GM10248 (cell line): ENCODE results near the gene ZFAND3.

Experiments
- CTCF ChIA-PET: fragments of 300-600 bp; sonication (Branson Sonifier 250); formaldehyde crosslinking; extraction: SDS; loops from one replicate; lab custom pipeline; 2021; ENCODE audit warnings: antibody characterized with exemption; lab: Yijun Ruan, JAX
- POLR2A ChIA-PET: fragments of 350-650 bp; sonication (Branson Sonifier 250); formaldehyde crosslinking; extraction: SDS; loops from one replicate; lab custom pipeline; 2020; ENCODE audit warnings: antibody characterized with exemption; lab: Yijun Ruan, JAX
- DNase-seq: peaks from one replicate; pipeline ENCODE4 v3.0.0; 2012; ENCODE audit errors: extremely low spot score
- TF ChIP-seq, protein P1 (sequence below): IDR thresholded peaks from 2 replicates; pipeline ENCODE4 v1.5.1; 2012; ENCODE audit warnings: mild to moderate bottlenecking, low read depth; ENCODE audit errors: extremely low read depth, missing control alignments, control extremely low read depth

The ZFAND3 gene

DNA sequence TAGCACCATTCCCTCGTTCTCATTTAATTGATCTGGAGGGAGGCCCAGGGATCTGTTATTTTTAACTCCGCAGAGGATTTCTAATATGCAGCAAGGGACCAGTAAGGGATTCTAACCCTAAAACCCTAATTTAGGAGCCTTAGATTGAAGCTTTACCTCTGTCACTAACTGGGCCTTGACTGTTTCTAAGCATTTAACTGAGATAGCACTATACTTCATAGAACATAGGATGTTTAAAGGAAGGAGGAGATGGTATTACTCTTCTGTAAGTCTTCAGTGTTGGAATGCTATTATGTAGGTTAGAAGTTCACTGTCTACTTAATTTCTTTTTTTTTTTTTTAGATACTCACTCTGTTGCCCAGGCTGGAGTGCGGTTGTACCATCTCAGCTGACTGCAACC is 242.5 kb downstream of the ZFAND3 start:
- DNase-seq: no peak
- TF ChIP-seq, protein P1, sequence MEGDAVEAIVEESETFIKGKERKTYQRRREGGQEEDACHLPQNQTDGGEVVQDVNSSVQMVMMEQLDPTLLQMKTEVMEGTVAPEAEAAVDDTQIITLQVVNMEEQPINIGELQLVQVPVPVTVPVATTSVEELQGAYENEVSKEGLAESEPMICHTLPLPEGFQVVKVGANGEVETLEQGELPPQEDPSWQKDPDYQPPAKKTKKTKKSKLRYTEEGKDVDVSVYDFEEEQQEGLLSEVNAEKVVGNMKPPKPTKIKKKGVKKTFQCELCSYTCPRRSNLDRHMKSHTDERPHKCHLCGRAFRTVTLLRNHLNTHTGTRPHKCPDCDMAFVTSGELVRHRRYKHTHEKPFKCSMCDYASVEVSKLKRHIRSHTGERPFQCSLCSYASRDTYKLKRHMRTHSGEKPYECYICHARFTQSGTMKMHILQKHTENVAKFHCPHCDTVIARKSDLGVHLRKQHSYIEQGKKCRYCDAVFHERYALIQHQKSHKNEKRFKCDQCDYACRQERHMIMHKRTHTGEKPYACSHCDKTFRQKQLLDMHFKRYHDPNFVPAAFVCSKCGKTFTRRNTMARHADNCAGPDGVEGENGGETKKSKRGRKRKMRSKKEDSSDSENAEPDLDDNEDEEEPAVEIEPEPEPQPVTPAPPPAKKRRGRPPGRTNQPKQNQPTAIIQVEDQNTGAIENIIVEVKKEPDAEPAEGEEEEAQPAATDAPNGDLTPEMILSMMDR: no peak
- CTCF ChIA-PET: no interaction called here
- POLR2A ChIA-PET: interaction anchor here (0.7 kb wide), 1 partner anchor 474 kb away, joined by 3 read pairs; no protein-coding TSS in a partner anchor

DNA sequence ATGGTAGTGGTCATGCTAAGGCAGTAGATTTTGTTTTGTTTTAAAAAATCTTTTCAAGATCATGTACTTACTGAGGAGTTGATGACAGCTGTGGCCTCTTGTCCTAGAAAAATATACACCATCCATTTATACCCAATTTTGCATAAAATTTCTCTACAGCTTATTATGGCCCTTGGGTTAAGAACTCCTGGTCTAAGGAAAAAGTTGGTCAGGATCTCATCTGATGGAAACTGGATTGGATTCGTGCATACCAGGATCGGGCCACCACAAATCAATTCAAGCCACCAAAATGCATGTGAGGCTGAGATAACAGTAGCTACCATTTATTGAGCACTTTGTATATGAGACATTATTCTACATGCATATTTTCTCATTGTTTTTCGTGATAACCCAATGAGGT is 244.4 kb downstream of the ZFAND3 start:
- CTCF ChIA-PET: interaction anchor here (1.0 to 1.9 kb wide), 4 partner anchors 9 to 273 kb away, joined by 3 to 7 read pairs (median 3); no protein-coding TSS in a partner anchor
- TF ChIP-seq, protein P1: no peak
- DNase-seq: no peak
- POLR2A ChIA-PET: no interaction called here

DNA sequence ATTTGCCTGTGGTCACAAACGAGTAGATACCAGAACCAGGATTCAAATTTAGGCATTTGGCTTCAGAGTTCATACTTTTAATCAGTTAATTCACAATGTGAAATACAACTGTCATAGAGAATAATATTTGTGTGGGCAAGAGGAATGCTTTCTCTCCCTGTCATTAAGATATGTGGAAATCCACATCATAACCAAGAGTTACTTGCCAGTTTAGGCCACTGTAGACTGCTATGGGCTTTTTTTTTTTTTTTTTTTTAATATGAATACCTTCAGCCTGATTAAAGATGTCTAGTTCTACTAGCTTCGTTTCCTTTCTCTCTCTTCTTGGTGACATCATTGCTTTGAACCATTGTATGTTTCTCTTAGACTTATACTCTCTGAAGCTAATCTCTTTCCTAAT is 244.9 kb downstream of the ZFAND3 start:
- no peak for DNase-seq
- ChIA-PET CTCF (interaction anchor here (1.0 to 1.9 kb wide), 4 partner anchors 8 to 274 kb away, joined by 3 to 7 read pairs (median 3); no protein-coding TSS in a partner anchor), POLR2A (no interaction called here)
- TF ChIP-seq, protein P1: no peak

DNA sequence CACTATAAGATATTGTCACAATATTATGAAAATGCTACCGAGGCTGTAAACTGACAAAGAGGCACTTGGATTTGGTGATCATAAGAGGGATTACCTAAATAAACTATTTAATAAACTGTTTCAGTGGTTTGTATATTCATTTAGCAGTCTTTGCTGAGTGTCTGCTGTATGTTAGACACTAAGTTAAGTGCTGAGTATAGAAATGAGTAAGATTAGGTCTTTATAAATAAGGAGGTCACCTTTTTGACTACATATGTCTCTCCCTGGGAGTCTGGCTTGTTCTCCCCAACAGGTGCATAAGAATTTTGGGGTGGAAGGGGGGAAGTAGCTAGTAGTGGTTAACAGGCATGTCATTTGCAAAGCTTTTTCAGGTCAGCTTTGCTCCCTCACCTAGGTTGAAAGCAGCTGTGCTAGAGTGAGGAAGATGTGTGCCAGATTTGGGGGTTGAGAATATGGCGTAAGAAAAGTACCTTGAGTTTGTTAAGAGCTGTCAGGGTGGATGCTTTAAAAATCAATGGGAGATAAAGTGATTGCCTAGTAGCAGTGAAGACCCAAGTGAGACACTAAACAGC is 246.3 kb downstream of the ZFAND3 start:
- DNase-seq: no peak
- ChIA-PET POLR2A (no interaction called here), CTCF (interaction anchor here (1.1 to 1.3 kb wide), 4 partner anchors 8 to 31 kb away, joined by 3 to 4 read pairs (median 3); no protein-coding TSS in a partner anchor)
- TF ChIP-seq, protein P1: no peak

DNA sequence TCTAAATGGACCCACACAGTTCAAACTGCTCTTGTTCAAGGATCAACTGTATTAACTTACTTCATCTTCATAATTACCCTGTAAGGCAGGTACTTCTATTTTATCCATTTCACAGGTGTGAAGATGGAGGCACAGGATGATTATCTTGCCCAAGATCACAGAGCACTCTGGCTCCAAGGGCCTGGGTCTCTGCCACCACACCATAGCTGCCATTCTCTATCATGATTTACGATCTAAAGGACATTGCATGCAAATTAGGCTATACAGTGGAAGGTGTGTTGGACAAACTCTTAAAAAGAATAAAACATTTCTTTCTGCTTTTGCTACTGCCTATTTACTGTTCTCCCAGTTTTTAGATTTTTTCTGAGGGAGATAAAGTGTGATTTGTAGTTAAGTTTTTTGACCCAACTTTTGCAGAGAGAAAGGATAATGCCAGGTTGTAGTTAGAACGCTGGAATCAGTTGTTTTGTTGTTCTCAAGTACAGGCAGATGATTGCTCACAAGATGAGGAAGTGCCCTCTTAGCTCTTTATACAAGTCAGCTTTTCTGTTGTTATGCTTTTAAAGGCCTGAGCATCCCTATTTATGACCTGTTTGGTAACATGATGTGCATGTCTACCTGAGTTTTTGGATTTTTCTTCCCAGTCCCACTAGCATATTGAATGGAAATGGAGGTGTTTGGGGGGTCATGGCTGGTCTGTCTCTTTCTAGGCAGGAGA is 247.9 kb downstream of the ZFAND3 start:
- TF ChIP-seq, protein P1: no peak
- ChIA-PET CTCF (interaction anchor here (1.0 to 1.6 kb wide), 3 partner anchors 9 to 150 kb away, joined by 3 to 6 read pairs (median 3); no protein-coding TSS in a partner anchor), POLR2A (no interaction called here)
- DNase-seq: no peak

DNA sequence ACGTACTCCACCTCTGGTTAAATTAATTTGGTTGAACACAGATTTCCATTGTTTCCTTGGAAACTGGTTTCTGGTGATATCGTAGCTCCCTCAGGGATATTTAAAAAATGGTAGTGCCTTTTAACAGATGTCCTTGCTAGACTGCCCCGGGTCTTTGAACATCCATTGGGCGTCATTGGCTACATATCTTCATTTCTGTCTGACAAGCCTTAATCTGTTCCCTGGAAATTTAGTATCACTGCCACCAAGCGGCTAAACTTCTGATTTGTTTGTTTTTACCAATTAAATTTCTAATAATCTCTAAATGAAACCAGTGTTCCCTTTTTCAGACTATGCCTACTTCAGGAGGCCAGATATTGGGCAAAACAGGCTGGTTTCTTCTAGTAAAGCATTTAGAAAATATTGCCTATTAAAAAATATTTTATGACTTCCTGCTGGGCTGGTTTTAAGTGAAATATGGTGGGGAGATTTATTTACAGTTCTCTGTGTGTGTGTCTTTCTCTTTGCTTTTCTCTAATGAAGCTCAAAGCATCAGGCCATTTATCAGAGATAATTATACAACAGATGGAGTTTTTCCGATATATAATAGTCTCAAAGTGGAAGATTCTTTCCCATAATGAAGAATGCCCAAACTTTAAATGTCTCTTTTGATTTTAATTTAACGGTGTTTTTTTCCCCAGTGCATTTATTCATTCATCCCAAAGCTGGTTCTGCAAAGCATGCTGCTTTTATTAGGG is 249.5 kb downstream of the ZFAND3 start:
- ChIA-PET CTCF (interaction anchor here (1.6 kb wide), 1 partner anchor 152 kb away, joined by 3 read pairs; no protein-coding TSS in a partner anchor), POLR2A (no interaction called here)
- TF ChIP-seq, protein P1: no peak
- no peak for DNase-seq
